Type B pancreatic cell (in vitro differentiated cells): Measurements from ENCODE around the gene COL5A3. TPM values are rescaled to one million over a fixed set of nuclear protein-coding genes. Genes with fewer than 3 reads are reported as not detected.

Experiments used
- DNase-seq: peaks from one replicate; pipeline ENCODE4 v3.0.0; 2021; ENCODE audit warnings: mixed read lengths; ENCODE audit not compliant: unreplicated experiment; ENCODE audit errors: extremely low spot score
- H3K27ac Mint-ChIP-seq: 2 replicates; pipeline ENCODE4 v1.8.0; 2021; ENCODE audit warnings: mild to moderate bottlenecking, mixed read lengths
- H3K27me3 Mint-ChIP-seq: 2 replicates; pipeline ENCODE4 v1.8.0; 2021; ENCODE audit warnings: mixed read lengths
- H3K36me3 Mint-ChIP-seq: 2 replicates; pipeline ENCODE4 v1.8.0; 2021; ENCODE audit warnings: mixed read lengths
- H3K4me1 Mint-ChIP-seq: one replicate; pipeline ENCODE4 v1.8.0; 2021; ENCODE audit warnings: mixed read lengths; ENCODE audit not compliant: unreplicated experiment
- H3K4me3 Mint-ChIP-seq: 2 replicates; pipeline ENCODE4 v1.8.0; 2021; ENCODE audit warnings: mild to moderate bottlenecking, mixed read lengths
- H3K9me3 Mint-ChIP-seq: 2 replicates; pipeline ENCODE4 v1.8.0; 2021; ENCODE audit warnings: mixed read lengths
- long read RNA-seq: library from polyadenylated mRNA; unstranded; transcript quantifications from one replicate; pipeline ENCODE4 v2.0.0, GENCODE V29; 2020
- total RNA-seq: library from RNA; stranded (reverse); gene quantifications from 2 replicates; pipeline ENCODE4 v1.2.1, GENCODE V29; 2021; ENCODE audit warnings: low replicate concordance
- TF ChIP-seq, protein P1 (sequence below): fragments of 200-600 bp; sonication (generic); conservative IDR thresholded peaks from 2 replicates; pipeline ENCODE4 v1.5.0; 2021; ENCODE audit warnings: antibody characterized with exemption, mild to moderate bottlenecking

Gene COL5A3
- total RNA-seq = 1.1 and 6.2 TPM in 2 replicates
- long read RNA-seq = 0 reads

DNA sequence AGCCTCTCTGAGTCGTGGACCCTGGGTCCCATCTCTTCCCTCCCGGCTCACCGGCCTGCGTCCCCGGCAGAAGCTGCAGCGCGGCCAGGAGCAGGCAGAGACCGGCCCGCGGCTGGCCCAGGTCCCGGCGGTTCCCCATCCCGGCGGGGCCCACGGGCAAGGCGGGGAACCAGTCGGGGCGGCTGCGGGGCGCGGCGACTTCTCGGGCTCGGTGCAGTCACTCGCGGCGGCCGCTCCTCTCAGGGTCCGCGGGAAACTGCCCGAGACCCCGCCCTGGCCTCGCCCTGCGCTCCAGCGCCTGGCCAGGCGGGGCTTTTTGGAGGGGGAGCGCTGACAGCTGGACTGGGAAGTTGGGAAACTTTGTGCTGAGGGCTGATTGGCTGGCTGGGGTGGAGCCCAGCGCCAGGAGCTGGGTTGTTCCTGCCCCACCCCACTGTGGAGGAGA is at the start of gene COL5A3:
Gene COL5A3, minus strand, starts transcription at position 258 of the 445 bp plus-strand sequence. Its CDS starts 119 bp downstream, at position 139.
- Mint-ChIP-seq H3K36me3 (peaks cover 3% of the 10 kb centered on the region), H3K27me3 (peaks cover 70% of the 10 kb centered on the region), H3K4me1 (peaks cover 16% of the 10 kb centered on the region), H3K27ac (peak within 1 kb of the TSS; percentile 51), H3K9me3 (no peaks in the 10 kb centered on the region), H3K4me3 (peak within 1 kb of the TSS; percentile 64)
- DNase-seq = no peak
- TF ChIP-seq, protein P1, sequence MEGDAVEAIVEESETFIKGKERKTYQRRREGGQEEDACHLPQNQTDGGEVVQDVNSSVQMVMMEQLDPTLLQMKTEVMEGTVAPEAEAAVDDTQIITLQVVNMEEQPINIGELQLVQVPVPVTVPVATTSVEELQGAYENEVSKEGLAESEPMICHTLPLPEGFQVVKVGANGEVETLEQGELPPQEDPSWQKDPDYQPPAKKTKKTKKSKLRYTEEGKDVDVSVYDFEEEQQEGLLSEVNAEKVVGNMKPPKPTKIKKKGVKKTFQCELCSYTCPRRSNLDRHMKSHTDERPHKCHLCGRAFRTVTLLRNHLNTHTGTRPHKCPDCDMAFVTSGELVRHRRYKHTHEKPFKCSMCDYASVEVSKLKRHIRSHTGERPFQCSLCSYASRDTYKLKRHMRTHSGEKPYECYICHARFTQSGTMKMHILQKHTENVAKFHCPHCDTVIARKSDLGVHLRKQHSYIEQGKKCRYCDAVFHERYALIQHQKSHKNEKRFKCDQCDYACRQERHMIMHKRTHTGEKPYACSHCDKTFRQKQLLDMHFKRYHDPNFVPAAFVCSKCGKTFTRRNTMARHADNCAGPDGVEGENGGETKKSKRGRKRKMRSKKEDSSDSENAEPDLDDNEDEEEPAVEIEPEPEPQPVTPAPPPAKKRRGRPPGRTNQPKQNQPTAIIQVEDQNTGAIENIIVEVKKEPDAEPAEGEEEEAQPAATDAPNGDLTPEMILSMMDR = no peak

DNA sequence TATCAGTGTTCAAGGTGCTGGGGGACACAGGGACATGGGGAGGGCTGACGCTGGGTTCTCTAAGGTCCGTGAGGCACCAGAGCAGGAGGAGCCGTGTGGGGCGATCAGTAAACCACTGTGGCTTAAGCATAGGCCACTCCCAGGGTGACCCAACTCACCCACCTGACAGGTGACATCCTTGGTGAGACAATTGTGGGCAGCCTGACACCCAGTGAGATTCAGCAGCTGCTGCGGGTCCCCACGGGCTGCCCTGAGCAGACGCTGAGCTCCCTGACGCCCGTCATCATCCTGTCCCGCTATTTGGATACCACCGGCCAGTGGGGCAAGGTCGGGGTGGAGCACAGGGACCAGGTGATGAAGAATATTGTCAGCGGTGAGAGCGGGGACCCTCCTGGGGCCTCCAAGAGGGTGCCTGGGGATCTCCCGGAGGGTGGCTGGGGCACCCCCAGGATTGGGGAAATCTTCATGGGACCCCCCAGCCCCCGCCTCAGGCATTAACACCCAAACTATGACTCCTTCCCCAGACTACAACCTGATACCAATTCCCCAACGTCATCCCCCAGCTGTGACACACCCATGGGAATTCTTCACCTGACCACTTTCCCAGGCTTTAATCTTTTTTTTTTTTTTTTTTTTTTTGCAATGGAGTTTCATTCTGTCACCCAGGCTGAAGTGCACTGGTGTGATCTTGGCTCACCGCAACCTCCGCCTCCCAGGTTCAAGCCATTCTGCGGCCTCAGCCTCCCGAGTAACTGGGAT is 42.5 kb upstream of the COL5A3 start:
- no peaks in the 10 kb centered on the region for H3K4me1 Mint-ChIP-seq
- no peak for DNase-seq
- H3K9me3 Mint-ChIP-seq = no peaks in the 10 kb centered on the region
- TF ChIP-seq, protein P1 = no peak
- no peak overlapping the region for H3K27ac Mint-ChIP-seq
- H3K36me3 Mint-ChIP-seq = no peaks in the 10 kb centered on the region
- H3K4me3 Mint-ChIP-seq = no peak overlapping the region
- H3K27me3 Mint-ChIP-seq = peaks cover 34% of the 10 kb centered on the region

DNA sequence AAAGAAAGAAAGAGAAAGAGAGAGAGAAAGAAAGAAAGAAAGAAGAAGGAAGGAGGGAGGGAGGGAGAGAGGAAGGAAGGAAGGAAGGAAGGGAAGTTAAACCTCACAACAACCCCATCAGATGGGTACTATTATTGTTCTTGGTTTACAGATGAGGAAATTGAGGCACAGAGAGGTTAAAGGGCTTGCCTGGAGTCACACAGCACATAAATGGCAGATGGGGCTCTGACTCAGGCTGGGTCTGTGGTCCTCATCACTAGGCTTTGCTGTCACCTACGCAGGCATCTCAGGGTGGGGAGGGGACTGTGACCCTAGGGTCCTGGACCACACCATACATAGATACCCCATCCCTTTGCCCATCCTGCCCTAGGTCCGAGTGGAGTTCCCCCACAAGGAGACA is 39.3 kb upstream of the COL5A3 start:
- no peak overlapping the region for H3K27ac Mint-ChIP-seq
- H3K9me3 Mint-ChIP-seq = no peaks in the 10 kb centered on the region
- peaks cover 36% of the 10 kb centered on the region for H3K27me3 Mint-ChIP-seq
- no peak overlapping the region for H3K4me3 Mint-ChIP-seq
- no peaks in the 10 kb centered on the region for H3K36me3 Mint-ChIP-seq
- no peak for DNase-seq
- no peaks in the 10 kb centered on the region for H3K4me1 Mint-ChIP-seq
- TF ChIP-seq, protein P1 = no peak

DNA sequence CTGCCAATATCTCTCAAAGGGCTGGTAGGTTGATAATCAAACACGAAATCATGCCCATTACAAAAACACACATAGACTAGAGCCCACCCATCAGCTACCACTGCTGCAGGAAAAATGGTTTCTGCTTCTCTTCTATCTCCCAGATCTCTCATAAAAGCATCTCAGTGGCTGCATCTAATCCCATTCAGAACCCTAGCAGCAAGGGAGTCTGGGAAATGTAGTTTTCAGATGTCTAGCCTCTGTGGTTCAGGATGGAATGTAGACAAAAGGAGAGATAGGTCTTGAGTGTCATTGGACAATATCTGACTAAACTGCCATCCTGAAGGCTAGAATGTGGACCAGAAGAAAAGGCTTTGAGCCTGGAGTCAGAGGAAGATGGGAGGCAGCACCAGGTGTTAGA is 35.1 kb upstream of the COL5A3 start:
- Mint-ChIP-seq H3K27me3 (peaks cover 62% of the 10 kb centered on the region), H3K4me1 (no peaks in the 10 kb centered on the region), H3K9me3 (no peaks in the 10 kb centered on the region), H3K36me3 (no peaks in the 10 kb centered on the region), H3K4me3 (no peak overlapping the region), H3K27ac (no peak overlapping the region)
- no peak for DNase-seq
- TF ChIP-seq, protein P1 = no peak

DNA sequence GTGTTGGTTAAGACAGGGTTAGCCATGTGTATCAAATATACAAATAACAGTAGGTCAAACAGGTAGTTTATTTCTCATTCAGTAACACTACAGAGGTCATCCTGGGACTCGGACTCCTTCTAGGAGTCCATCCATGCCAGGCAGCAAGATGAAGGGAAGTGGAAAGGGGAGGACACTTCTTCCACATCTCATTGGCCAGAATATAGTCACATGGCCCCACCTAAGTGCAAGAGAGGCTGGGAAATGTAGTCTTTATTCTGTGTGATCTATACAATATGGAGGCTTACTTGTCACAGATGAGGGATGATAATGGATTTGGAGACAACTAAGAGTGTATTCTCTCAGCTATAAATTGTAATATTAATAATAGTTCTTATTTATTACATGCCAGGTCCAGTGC is 34.1 kb upstream of the COL5A3 start:
- no peaks in the 10 kb centered on the region for H3K36me3 Mint-ChIP-seq
- no peak overlapping the region for H3K4me3 Mint-ChIP-seq
- no peak overlapping the region for H3K27ac Mint-ChIP-seq
- TF ChIP-seq, protein P1 = no peak
- H3K9me3 Mint-ChIP-seq = no peaks in the 10 kb centered on the region
- no peaks in the 10 kb centered on the region for H3K4me1 Mint-ChIP-seq
- DNase-seq = no peak
- H3K27me3 Mint-ChIP-seq = peaks cover 63% of the 10 kb centered on the region
